CD8-positive, alpha-beta memory T cell (primary cell): Measurements from ENCODE around the gene SAYSD1. TPM values are rescaled to one million over a fixed set of nuclear protein-coding genes. Genes with fewer than 3 reads are reported as not detected.
"Not testable (repeated sequence)": the region's sequence is repeated elsewhere in the genome, so short reads cannot be mapped to it uniquely, and the experiment has no call there.

Source experiments
- CTCF ChIA-PET: fragments of 350-600 bp; sonication (Branson Sonifier 250); formaldehyde crosslinking; loops from one replicate; lab custom pipeline; 2021; ENCODE audit warnings: antibody characterized with exemption; lab: Charles Lee
- POLR2A ChIA-PET: fragments of 350-600 bp; sonication (Branson Sonifier 250); formaldehyde crosslinking; loops from one replicate; lab custom pipeline; 2021; ENCODE audit warnings: antibody characterized with exemption; lab: Charles Lee
- DNase-seq, 5 donors: peaks; one replicate each; pipeline versions ENCODE4 v3.0.0 to v3.0.0-alpha.2; 2020 to 2022; ENCODE audit warnings: mixed read lengths in 1 of 5
- H3K27ac ChIP-seq: one replicate; pipeline ENCODE4 v1.7.0; 2013; ENCODE audit warnings: low read depth, mild to moderate bottlenecking, low read length, moderate library complexity
- H3K27me3 ChIP-seq: 2 replicates; pipeline ENCODE4 v1.7.0; 2013; ENCODE audit warnings: low read length, mild to moderate bottlenecking; ENCODE audit not compliant: insufficient read depth, poor library complexity, severe bottlenecking
- H3K36me3 ChIP-seq: 2 replicates; pipeline ENCODE4 v1.7.0; 2013; ENCODE audit warnings: mild to moderate bottlenecking, low read length, moderate library complexity; ENCODE audit not compliant: insufficient read depth
- H3K4me1 ChIP-seq: 2 replicates; pipeline ENCODE4 v1.7.0; 2013; ENCODE audit warnings: mild to moderate bottlenecking, low read length, moderate library complexity; ENCODE audit not compliant: insufficient read depth
- H3K4me3 ChIP-seq: 2 replicates; pipeline ENCODE4 v1.7.0; 2013; ENCODE audit warnings: mild to moderate bottlenecking, low read length
- H3K9me3 ChIP-seq: 2 replicates; pipeline ENCODE4 v1.7.0; 2013; ENCODE audit warnings: mild to moderate bottlenecking, low read length
- H3K27ac Mint-ChIP-seq, 8 donors: one replicate each; pipeline ENCODE4 v1.8.0; 2020 to 2021; ENCODE audit warnings: mixed read lengths in 8 of 8, mild to moderate bottlenecking in 6 of 8, inconsistent platforms in 3 of 8, moderate library complexity in 3 of 8
- H3K27me3 Mint-ChIP-seq, 2 donors: one replicate each; pipeline ENCODE4 v1.8.0; 2020 to 2021; ENCODE audit warnings: mixed read lengths in 2 of 2, mild to moderate bottlenecking in 1 of 2, moderate library complexity in 1 of 2
- H3K36me3 Mint-ChIP-seq, 3 donors: one replicate each; pipeline ENCODE4 v1.8.0; 2020 to 2021; ENCODE audit warnings: mixed read lengths in 3 of 3, inconsistent platforms in 1 of 3, mild to moderate bottlenecking in 1 of 3
- H3K4me1 Mint-ChIP-seq, 3 donors: one replicate each; pipeline ENCODE4 v1.8.0; 2020 to 2021; ENCODE audit warnings: mixed read lengths in 3 of 3, inconsistent platforms in 1 of 3, mild to moderate bottlenecking in 1 of 3
- H3K4me3 Mint-ChIP-seq, 7 donors: one replicate each; pipeline ENCODE4 v1.8.0; 2020 to 2021; ENCODE audit warnings: mixed read lengths in 7 of 7, mild to moderate bottlenecking in 6 of 7, moderate library complexity in 4 of 7, inconsistent platforms in 2 of 7
- H3K9me3 Mint-ChIP-seq, 5 donors: one replicate each; pipeline ENCODE4 v1.8.0; 2020 to 2022; ENCODE audit warnings: mixed read lengths in 5 of 5, mild to moderate bottlenecking in 3 of 5, moderate library complexity in 2 of 5, inconsistent platforms in 1 of 5
- polyA plus RNA-seq: library from polyadenylated mRNA; unstranded; fragments of 300-500 nt; fragmentation: Illumina TruSeq; gene quantifications from one replicate; pipeline ENCODE4 v1.2.3, GENCODE V29; 2021
- total RNA-seq, 2 experiments: library from RNA; stranded (reverse); gene quantifications; one replicate each; pipeline ENCODE4 v1.2.3, GENCODE V29; 2021

SAYSD1 gene
- total and polyA plus RNA-seq, 3 experiments from 2014 or later, result 10.3 to 15.6 (median 11.6) TPM

- no peak overlapping the region for H3K4me3 ChIP-seq
- no peaks in the 10 kb centered on the region for H3K36me3 ChIP-seq
- no peak overlapping the region for H3K27ac ChIP-seq
- no peaks in the 10 kb centered on the region for H3K4me1 ChIP-seq
- H3K27ac Mint-ChIP-seq, result no peak overlapping the region
- no peaks in the 10 kb centered on the region for H3K27me3 ChIP-seq
- H3K9me3 ChIP-seq, result no peaks in the 10 kb centered on the region
- H3K9me3 Mint-ChIP-seq, result peaks cover 0 to 2% (median 0%) of the 10 kb centered on the region in 5 donors
- H3K27me3 Mint-ChIP-seq, result peaks cover 12 to 45% of the 10 kb centered on the region in 2 donors
- POLR2A ChIA-PET, result no interaction called here
- H3K36me3 Mint-ChIP-seq, result peaks cover 0 to 7% (median 1%) of the 10 kb centered on the region in 3 donors
- no peak for DNase-seq
- CTCF ChIA-PET, result no interaction called here
- H3K4me1 Mint-ChIP-seq, result no peaks in the 10 kb centered on the region
- no peak overlapping the region for H3K4me3 Mint-ChIP-seq
Measured at GRCh38 chr6:39144481-39145173, 29.6 kb upstream of the SAYSD1 start.

- no peaks in the 10 kb centered on the region for H3K4me1 Mint-ChIP-seq
- no peaks in the 10 kb centered on the region for H3K4me1 ChIP-seq
- peaks cover 8 to 12% (median 9%) of the 10 kb centered on the region in 5 donors for H3K9me3 Mint-ChIP-seq
- no peaks in the 10 kb centered on the region for H3K36me3 ChIP-seq
- H3K27me3 ChIP-seq, result no peaks in the 10 kb centered on the region
- ChIA-PET POLR2A (no interaction called here), CTCF (interaction anchor here (0.8 kb wide), 1 partner anchor 9 kb away, joined by 3 read pairs; no protein-coding TSS in a partner anchor)
- no peak overlapping the region for H3K4me3 Mint-ChIP-seq
- no peaks in the 10 kb centered on the region for H3K9me3 ChIP-seq
- no peak overlapping the region for H3K4me3 ChIP-seq
- H3K27ac Mint-ChIP-seq, result peak overlapping the region in 1 of 8 donors; percentile 50
- H3K27ac ChIP-seq, result no peak overlapping the region
- no peak for DNase-seq
- H3K27me3 Mint-ChIP-seq, result peaks cover 13 to 50% of the 10 kb centered on the region in 2 donors
- peaks cover 0 to 7% (median 1%) of the 10 kb centered on the region in 3 donors for H3K36me3 Mint-ChIP-seq
Measured at GRCh38 chr6:39143238-39143930, 28.4 kb upstream of the SAYSD1 start.

- no peak overlapping the region for H3K27ac ChIP-seq
- H3K36me3 Mint-ChIP-seq, result peaks cover 0 to 11% (median 2%) of the 10 kb centered on the region in 3 donors
- H3K4me3 ChIP-seq, result no peak overlapping the region
- peaks cover 9 to 43% of the 10 kb centered on the region in 2 donors for H3K27me3 Mint-ChIP-seq
- no peak for DNase-seq
- H3K9me3 Mint-ChIP-seq, result peaks cover 15 to 22% (median 18%) of the 10 kb centered on the region in 5 donors
- no peak overlapping the region for H3K4me3 Mint-ChIP-seq
- H3K4me1 ChIP-seq, result no peaks in the 10 kb centered on the region
- ChIA-PET POLR2A (no interaction called here), CTCF (interaction anchor here (0.8 to 1.8 kb wide), 3 partner anchors 11 to 163 kb away, joined by 3 to 4 read pairs (median 4); no protein-coding TSS in a partner anchor)
- H3K27me3 ChIP-seq, result no peaks in the 10 kb centered on the region
- no peaks in the 10 kb centered on the region for H3K4me1 Mint-ChIP-seq
- H3K9me3 ChIP-seq, result no peaks in the 10 kb centered on the region
- no peaks in the 10 kb centered on the region for H3K36me3 ChIP-seq
- H3K27ac Mint-ChIP-seq, result no peak overlapping the region
Measured at GRCh38 chr6:39140556-39141167, 25.7 kb upstream of the SAYSD1 start.

GRCh38 chr6:39137245-39137644 is 22.3 kb upstream of the SAYSD1 start:
- no peaks in the 10 kb centered on the region for H3K27me3 ChIP-seq
- peaks cover 15 to 24% (median 18%) of the 10 kb centered on the region in 5 donors for H3K9me3 Mint-ChIP-seq
- no peaks in the 10 kb centered on the region for H3K4me1 ChIP-seq
- H3K9me3 ChIP-seq, result no peaks in the 10 kb centered on the region
- CTCF ChIA-PET, result no interaction called here
- POLR2A ChIA-PET, result no interaction called here
- H3K27me3 Mint-ChIP-seq, result peaks cover 8 to 37% of the 10 kb centered on the region in 2 donors
- peaks cover 0 to 5% (median 2%) of the 10 kb centered on the region in 3 donors for H3K36me3 Mint-ChIP-seq
- no peak overlapping the region for H3K4me3 ChIP-seq
- H3K27ac Mint-ChIP-seq, result no peak overlapping the region
- peak in 2 of 5 donors; percentile 9 to 12 for DNase-seq
- H3K36me3 ChIP-seq, result no peaks in the 10 kb centered on the region
- H3K27ac ChIP-seq, result no peak overlapping the region
- no peak overlapping the region for H3K4me3 Mint-ChIP-seq
- H3K4me1 Mint-ChIP-seq, result no peaks in the 10 kb centered on the region

GRCh38 chr6:39136207-39136606 is 21.2 kb upstream of the SAYSD1 start:
- H3K9me3 ChIP-seq, H3K36me3 ChIP-seq, CTCF ChIA-PET, H3K4me3 Mint-ChIP-seq, H3K4me1 Mint-ChIP-seq, H3K27me3 ChIP-seq, DNase-seq, H3K27ac Mint-ChIP-seq, H3K4me1 ChIP-seq, H3K36me3 Mint-ChIP-seq, H3K4me3 ChIP-seq, H3K27ac ChIP-seq, POLR2A ChIA-PET: not testable (repeated sequence)
- Mint-ChIP-seq H3K9me3 (peaks cover 15 to 24% (median 20%) of the 10 kb centered on the region in 5 donors), H3K27me3 (peaks cover 9 to 33% of the 10 kb centered on the region in 2 donors)

- H3K27ac Mint-ChIP-seq, CTCF ChIA-PET, H3K4me3 Mint-ChIP-seq, H3K27ac ChIP-seq, H3K4me1 ChIP-seq, H3K4me1 Mint-ChIP-seq, H3K4me3 ChIP-seq, DNase-seq, H3K27me3 ChIP-seq, H3K36me3 ChIP-seq, H3K9me3 ChIP-seq, H3K36me3 Mint-ChIP-seq, POLR2A ChIA-PET: not testable (repeated sequence)
- peaks cover 10 to 21% of the 10 kb centered on the region in 2 donors for H3K27me3 Mint-ChIP-seq
- H3K9me3 Mint-ChIP-seq, result peaks cover 15 to 22% (median 20%) of the 10 kb centered on the region in 5 donors
Measured at GRCh38 chr6:39134761-39135160, 19.8 kb upstream of the SAYSD1 start.

GRCh38 chr6:39130691-39131090 is 15.7 kb upstream of the SAYSD1 start:
- no peak overlapping the region for H3K4me3 Mint-ChIP-seq
- H3K4me3 ChIP-seq, result no peak overlapping the region
- H3K4me1 Mint-ChIP-seq, result no peaks in the 10 kb centered on the region
- ChIA-PET CTCF (no interaction called here), POLR2A (no interaction called here)
- peaks cover 0 to 3% (median 2%) of the 10 kb centered on the region in 5 donors for H3K9me3 Mint-ChIP-seq
- no peaks in the 10 kb centered on the region for H3K27me3 ChIP-seq
- H3K4me1 ChIP-seq, result no peaks in the 10 kb centered on the region
- H3K36me3 ChIP-seq, result no peaks in the 10 kb centered on the region
- no peak overlapping the region for H3K27ac ChIP-seq
- no peaks in the 10 kb centered on the region for H3K9me3 ChIP-seq
- peaks cover 0 to 8% (median 0%) of the 10 kb centered on the region in 3 donors for H3K36me3 Mint-ChIP-seq
- peaks cover 5 to 8% of the 10 kb centered on the region in 2 donors for H3K27me3 Mint-ChIP-seq
- H3K27ac Mint-ChIP-seq, result no peak overlapping the region
- DNase-seq, result no peak

GRCh38 chr6:39128832-39129231 is 13.8 kb upstream of the SAYSD1 start:
- Mint-ChIP-seq H3K27me3 (peaks cover 9 to 21% of the 10 kb centered on the region in 2 donors), H3K4me1 (no peaks in the 10 kb centered on the region), H3K9me3 (peaks cover 0 to 3% (median 2%) of the 10 kb centered on the region in 5 donors), H3K36me3 (peaks cover 0 to 8% (median 0%) of the 10 kb centered on the region in 3 donors), H3K4me3 (no peak overlapping the region), H3K27ac (no peak overlapping the region)
- H3K27me3 ChIP-seq, result no peaks in the 10 kb centered on the region
- DNase-seq, result no peak
- ChIA-PET POLR2A (no interaction called here), CTCF (no interaction called here)
- no peaks in the 10 kb centered on the region for H3K36me3 ChIP-seq
- H3K27ac ChIP-seq, result no peak overlapping the region
- H3K4me3 ChIP-seq, result no peak overlapping the region
- no peaks in the 10 kb centered on the region for H3K9me3 ChIP-seq
- no peaks in the 10 kb centered on the region for H3K4me1 ChIP-seq
